Subcutaneous abdominal adipose tissue (tissue), 5 donors: ENCODE results near the gene DSG3.
"Not testable (repeated sequence)": the region's sequence is repeated elsewhere in the genome, so short reads cannot be mapped to it uniquely, and the experiment has no call there.

Source experiments
- H3K27ac ChIP-seq: one replicate; pipeline ENCODE4 v1.7.0; 2013; ENCODE audit warnings: low read depth, mild to moderate bottlenecking, inconsistent platforms, low read length, moderate library complexity
- H3K27me3 ChIP-seq, 5 donors: one replicate each; pipeline ENCODE4 v1.7.0; 2013; ENCODE audit warnings: low read length in 5 of 5, inconsistent platforms in 1 of 5; ENCODE audit not compliant: control insufficient read depth in 5 of 5, insufficient read depth in 4 of 5
- H3K36me3 ChIP-seq, 5 donors: one replicate each; pipeline ENCODE4 v1.7.0; 2013; ENCODE audit warnings: low read length in 5 of 5; ENCODE audit not compliant: control insufficient read depth in 5 of 5, insufficient read depth in 5 of 5
- H3K4me1 ChIP-seq, 5 donors: one replicate each; pipeline ENCODE4 v1.7.0; 2013; ENCODE audit warnings: low read length in 5 of 5, mild to moderate bottlenecking in 3 of 5, moderate library complexity in 1 of 5; ENCODE audit not compliant: control insufficient read depth in 5 of 5, insufficient read depth in 5 of 5
- H3K4me3 ChIP-seq, 5 donors: one replicate each; pipeline ENCODE4 v1.7.0; 2013; ENCODE audit warnings: low read length in 5 of 5, low read depth in 1 of 5
- H3K9ac ChIP-seq, 5 donors: one replicate each; pipeline ENCODE4 v1.7.0; 2013; ENCODE audit warnings: low read length in 5 of 5, mild to moderate bottlenecking in 4 of 5, moderate library complexity in 3 of 5
- H3K9me3 ChIP-seq, 5 donors: one replicate each; pipeline ENCODE4 v1.7.0; 2013; ENCODE audit warnings: low read length in 5 of 5; ENCODE audit not compliant: control insufficient read depth in 5 of 5
- donor health status: healthy.
- donor health status: healthy.
- donor health status: healthy.
- donor health status: healthy.
- donor health status: healthy.

The DSG3 gene

GRCh38 chr18:31497836-31498573, 50.5 kb downstream of the DSG3 start, which contains the start of gene DSG2:
DSG2 (plus strand) TSS chr18:31498177; CDS start chr18:31498252, 75 bp downstream.
- no peaks in the 10 kb centered on the region for H3K36me3 ChIP-seq
- peak within 1 kb of the TSS; percentile 75 to 89 (median 77) for H3K4me3 ChIP-seq
- H3K27me3 ChIP-seq, result peaks cover 0 to 7% (median 0%) of the 10 kb centered on the region in 5 donors
- H3K9ac ChIP-seq, result peak within 1 kb of the TSS in 4 of 5 donors; percentile 59 to 76 (median 72)
- peaks cover 0 to 27% (median 11%) of the 10 kb centered on the region in 5 donors for H3K4me1 ChIP-seq
- H3K27ac ChIP-seq, result peak within 1 kb of the TSS; percentile 50
- no peaks in the 10 kb centered on the region for H3K9me3 ChIP-seq

GRCh38 chr18:31498574-31499524, 51.3 kb downstream of the DSG3 start:
- Histone ChIP-seq H3K27me3 (peaks cover 0 to 7% (median 0%) of the 10 kb centered on the region in 5 donors), H3K9me3 (no peaks in the 10 kb centered on the region), H3K4me1 (peaks cover 0 to 27% (median 11%) of the 10 kb centered on the region in 5 donors), H3K9ac (peak overlapping the region in 4 of 5 donors; percentile 59 to 76 (median 72)), H3K4me3 (peak overlapping the region; percentile 75 to 89 (median 77)), H3K27ac (peak overlapping the region; percentile 50), H3K36me3 (no peaks in the 10 kb centered on the region)

DNA sequence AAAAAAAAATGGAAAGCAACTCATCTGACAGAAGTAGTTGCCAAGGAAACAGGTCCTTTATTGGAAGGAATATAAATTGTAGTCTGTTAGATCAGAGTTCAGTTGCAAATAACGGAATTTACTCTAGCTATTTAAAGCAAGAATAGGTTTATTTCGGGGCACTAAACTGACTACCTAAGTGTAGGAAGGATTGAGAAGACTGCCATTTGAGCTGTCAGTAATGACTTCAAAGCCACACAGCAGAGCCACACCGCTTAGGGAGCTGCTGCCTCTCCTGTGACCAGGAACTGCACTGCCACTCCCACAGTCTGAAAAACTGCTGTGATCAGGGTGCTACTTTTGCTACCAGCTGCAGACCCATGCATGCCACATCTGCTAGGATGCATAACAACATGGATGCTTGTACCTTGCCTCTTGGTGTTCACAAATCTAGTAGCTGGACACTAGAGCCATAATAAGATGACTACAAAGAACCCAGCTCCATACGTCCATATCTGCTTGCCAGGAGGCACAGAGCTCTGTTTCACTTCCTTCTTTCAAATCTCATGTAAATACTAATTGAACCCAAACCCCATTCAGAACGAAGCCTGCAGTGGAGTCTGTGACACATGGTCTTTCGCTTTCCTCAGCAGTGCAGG, 52.6 kb downstream of the DSG3 start:
- H3K27ac ChIP-seq, result no peak overlapping the region
- H3K27me3 ChIP-seq, result peaks cover 0 to 7% (median 0%) of the 10 kb centered on the region in 5 donors
- no peaks in the 10 kb centered on the region for H3K36me3 ChIP-seq
- no peak overlapping the region for H3K4me3 ChIP-seq
- H3K9ac ChIP-seq, result no peak overlapping the region
- no peaks in the 10 kb centered on the region for H3K9me3 ChIP-seq
- H3K4me1 ChIP-seq, result peaks cover 1 to 27% (median 11%) of the 10 kb centered on the region in 5 donors

GRCh38 chr18:31503011-31503410, 55.5 kb downstream of the DSG3 start:
- Histone ChIP-seq H3K36me3 (no peaks in the 10 kb centered on the region), H3K27ac (no peak overlapping the region), H3K27me3 (peaks cover 0 to 7% (median 0%) of the 10 kb centered on the region in 5 donors), H3K9ac (no peak overlapping the region), H3K9me3 (no peaks in the 10 kb centered on the region), H3K4me3 (no peak overlapping the region), H3K4me1 (peaks cover 1 to 21% (median 10%) of the 10 kb centered on the region in 5 donors)

GRCh38 chr18:31504455-31505147, 57.1 kb downstream of the DSG3 start:
- H3K9ac ChIP-seq, result no peak overlapping the region

GRCh38 chr18:31505156-31505555, 57.6 kb downstream of the DSG3 start:
- Histone ChIP-seq H3K27ac (no peak overlapping the region), H3K9ac (no peak overlapping the region), H3K27me3 (peaks cover 0 to 2% (median 0%) of the 10 kb centered on the region in 5 donors), H3K4me3 (no peak overlapping the region), H3K4me1 (peaks cover 0 to 4% (median 1%) of the 10 kb centered on the region in 5 donors), H3K36me3 (no peaks in the 10 kb centered on the region), H3K9me3 (no peaks in the 10 kb centered on the region)

More at GRCh38 chr18:31504455-31505147, 57.1 kb downstream of the DSG3 start:
- Histone ChIP-seq H3K9me3 (no peaks in the 10 kb centered on the region), H3K27ac (no peak overlapping the region), H3K36me3 (no peaks in the 10 kb centered on the region), H3K4me3 (no peak overlapping the region), H3K4me1 (peaks cover 0 to 8% (median 1%) of the 10 kb centered on the region in 5 donors), H3K27me3 (peaks cover 0 to 4% (median 0%) of the 10 kb centered on the region in 5 donors)

- no peaks in the 10 kb centered on the region for H3K9me3 ChIP-seq
- H3K9ac ChIP-seq, result no peak overlapping the region
- no peak overlapping the region for H3K27ac ChIP-seq
Measured at GRCh38 chr18:31506024-31506742, 58.6 kb downstream of the DSG3 start.

DNA sequence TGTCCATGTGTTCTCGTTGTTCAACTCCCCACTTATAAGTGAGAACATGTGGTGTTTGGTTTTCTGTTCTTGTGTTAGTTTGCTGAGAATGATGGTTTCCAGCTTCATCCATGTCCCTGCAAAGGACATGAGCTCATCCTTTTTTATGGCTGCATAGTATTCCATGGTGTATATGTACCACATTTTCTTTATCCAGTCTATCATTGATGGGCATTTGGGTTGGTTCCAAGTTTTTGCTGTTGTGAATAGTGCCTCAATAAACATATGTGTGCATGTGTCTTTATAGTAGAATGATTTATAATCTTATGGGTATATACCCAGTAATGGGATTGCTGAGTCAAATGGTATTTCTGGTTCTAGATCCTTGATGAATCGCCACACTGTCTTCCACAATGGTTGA, 59.6 kb downstream of the DSG3 start:
- H3K9me3 ChIP-seq, H3K4me1 ChIP-seq, H3K36me3 ChIP-seq, H3K27me3 ChIP-seq, H3K4me3 ChIP-seq, H3K27ac ChIP-seq, H3K9ac ChIP-seq: not testable (repeated sequence)

More at GRCh38 chr18:31506024-31506742, 58.6 kb downstream of the DSG3 start:
- H3K36me3 ChIP-seq, result no peaks in the 10 kb centered on the region
- H3K4me3 ChIP-seq, result no peak overlapping the region
- peaks cover 0 to 1% (median 0%) of the 10 kb centered on the region in 5 donors for H3K4me1 ChIP-seq
- H3K27me3 ChIP-seq, result no peaks in the 10 kb centered on the region

GRCh38 chr18:31508781-31509180, 61.2 kb downstream of the DSG3 start:
- peaks cover 0 to 1% (median 0%) of the 10 kb centered on the region in 5 donors for H3K4me1 ChIP-seq

More at GRCh38 chr18:31508781-31509180, 61.2 kb downstream of the DSG3 start:
- Histone ChIP-seq H3K9ac (no peak overlapping the region), H3K9me3 (no peaks in the 10 kb centered on the region), H3K36me3 (no peaks in the 10 kb centered on the region), H3K27ac (no peak overlapping the region), H3K4me3 (no peak overlapping the region), H3K27me3 (no peaks in the 10 kb centered on the region)
